SIG-M5 (cell line): ENCODE data around the gene CMKLR1.

Experiments used
- DNase-seq: peaks from one replicate; lab custom pipeline; 2025; lab: John Stamatoyannopoulos, UW

CMKLR1 gene

DNA sequence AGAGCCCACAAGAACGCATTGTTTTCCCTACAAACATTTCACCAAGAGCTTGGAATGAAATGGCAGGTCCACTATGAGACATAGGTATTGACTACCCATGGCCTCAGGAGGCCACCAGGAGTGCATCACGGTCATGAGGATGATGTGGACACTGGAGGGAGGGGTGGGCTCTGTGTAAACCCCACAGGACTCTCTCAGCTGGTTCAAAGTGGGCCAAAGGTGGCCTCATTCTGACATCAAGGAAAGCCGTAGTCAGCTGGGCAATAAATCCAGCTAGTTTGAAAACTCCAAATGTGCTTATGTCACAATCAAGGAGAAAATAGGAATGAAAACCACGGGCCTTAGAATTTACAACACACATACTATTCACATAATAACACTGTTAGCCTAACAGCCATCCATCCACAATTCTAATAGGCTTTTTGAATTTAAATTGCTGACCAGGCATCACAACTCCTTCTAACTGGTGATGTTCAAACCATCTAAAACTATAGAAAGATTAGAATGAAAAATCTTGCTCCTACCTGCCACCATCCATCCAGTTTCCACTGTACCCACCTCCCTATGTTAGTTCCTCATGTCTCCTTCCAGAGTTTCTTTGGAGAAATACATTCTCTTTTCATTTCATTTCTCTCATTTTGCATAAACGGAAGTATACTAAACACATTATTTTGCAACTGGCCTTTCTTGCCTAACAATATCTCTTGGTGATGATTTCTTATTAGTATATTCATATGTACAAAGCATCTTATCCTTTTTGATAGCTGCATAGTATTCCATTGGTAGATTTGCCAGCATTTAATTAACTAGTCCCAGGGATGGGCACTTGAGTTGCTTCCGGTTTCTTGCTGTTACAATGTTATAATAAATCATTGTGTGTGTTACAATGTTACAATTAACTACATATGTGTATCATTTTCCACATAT is 21.5 kb downstream of the CMKLR1 start:
- no peak for DNase-seq

DNA sequence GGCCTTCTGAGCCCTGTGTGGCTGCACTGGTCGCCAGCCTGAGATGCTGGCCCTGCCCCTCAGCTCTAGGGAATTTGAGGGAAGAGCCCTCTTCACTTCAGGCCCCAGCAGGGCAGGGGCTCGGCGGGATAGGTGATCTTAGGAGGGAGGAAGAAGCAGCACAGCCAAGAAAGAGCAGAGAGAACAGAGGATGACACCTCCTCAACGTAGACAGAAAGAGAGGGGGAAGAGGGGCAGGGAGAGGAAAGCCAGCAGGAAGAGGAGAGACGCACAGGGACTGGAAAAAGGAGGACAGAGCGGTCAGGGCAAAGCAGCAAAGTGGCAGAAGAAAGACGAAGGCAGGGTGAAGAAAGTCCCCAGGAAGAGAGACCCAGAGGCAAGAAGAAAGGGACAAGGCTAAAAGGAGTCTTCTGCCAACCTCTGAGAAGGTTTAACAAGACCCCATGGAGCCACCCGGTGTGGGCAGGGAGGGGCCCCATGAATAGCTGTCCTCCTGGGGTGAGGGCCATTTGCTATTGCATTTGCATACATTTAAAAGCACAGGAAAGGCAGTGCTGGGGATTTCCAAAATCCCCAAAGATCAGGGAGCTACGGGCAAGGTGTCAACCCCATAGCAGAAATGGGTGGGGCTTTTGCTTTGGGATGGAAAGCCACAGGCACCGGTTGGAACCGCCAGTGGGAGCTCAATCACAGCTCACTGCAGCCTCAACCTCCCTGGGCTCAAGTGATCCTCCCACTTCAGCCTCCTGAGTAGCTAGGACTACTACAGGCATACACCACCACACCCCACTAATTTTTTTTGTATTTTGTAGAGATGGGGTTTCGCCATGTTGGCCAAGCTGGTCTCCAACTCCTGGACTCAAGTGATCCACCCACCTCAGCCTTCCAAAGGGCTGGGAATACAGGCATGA is 22.7 kb downstream of the CMKLR1 start:
- DNase-seq = no peak

DNA sequence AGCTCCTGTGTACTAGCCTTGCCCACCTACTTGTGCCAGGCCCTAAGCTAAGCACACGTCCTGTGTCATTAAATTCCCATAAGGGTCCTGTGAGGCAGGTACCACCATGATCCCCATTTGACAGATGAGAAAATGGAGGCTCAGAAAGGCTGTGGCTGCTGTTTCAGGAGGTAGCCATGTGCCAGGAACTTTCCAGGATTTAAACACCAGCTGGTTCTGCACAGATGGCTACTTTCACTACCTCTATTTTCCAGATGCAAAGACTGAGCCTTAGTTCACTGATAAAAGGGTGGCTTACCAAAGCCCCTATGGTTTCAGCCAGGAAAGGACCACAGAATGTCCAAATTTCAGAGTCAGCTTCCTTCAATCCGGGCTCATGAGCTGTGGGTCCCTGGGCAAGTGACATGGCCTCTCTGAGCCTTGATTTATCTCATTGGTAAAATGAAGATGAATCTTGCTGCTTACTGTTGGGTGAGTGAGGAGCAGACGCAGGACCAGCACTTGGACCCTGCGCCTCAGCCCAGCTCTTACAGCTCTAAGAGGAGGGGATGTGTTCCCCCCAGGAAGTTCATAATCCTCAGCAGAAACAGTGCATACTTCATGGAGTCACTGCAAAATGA is 23.5 kb downstream of the CMKLR1 start:
- no peak for DNase-seq

DNA sequence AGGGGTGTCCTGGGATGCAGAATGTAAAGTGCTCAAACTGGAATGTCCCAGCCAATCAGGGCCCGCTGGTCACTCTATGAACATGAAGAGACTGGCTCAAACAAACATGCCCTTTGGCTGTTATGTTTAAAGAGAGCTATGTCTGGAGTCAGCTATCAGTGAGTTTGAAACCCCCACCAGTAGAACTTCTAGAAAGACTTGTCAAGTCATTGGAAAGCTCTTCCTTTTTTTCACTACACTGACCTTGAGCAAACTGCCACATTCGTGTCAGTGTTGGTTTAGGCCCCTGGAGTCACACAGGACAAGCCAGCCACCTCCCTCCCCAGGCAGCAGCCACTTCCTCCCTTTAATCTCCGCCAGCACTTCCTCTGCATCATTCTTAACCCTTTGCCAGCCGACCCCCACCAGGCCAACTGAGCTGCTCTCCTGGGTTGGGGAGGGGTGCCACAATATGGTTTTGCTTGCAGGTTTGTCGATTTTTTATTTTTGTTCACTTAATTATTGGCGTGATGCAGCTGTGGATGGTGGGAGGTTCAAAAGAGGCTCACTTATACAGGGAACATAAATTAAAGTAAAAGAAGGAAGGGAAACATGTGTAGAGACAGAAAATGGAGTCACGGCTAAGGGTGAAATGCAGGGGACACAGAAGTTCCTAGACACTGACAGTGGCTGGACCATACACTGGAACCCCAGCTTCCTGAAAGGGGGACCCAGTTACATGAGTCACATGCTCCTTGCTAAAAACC is 25.3 kb downstream of the CMKLR1 start:
- DNase-seq = peak; percentile 26

DNA sequence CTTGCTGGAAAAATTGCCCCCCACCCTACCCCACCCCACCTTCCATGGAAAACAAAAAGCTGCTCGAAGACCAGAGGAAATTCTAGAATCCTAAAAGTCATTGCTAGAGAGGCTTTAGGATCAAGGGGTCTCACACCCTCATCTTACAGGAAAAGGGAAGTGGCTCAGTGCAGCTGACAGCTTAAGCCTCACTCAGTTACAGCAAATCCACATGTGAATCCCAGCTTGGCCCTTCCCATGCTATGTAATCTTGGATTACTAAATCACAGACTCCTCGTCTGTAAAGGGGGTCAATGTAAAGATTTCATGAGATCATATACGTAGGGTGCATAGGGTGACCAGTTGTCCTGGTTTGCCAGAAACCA is 25.9 kb downstream of the CMKLR1 start:
- DNase-seq = no peak

DNA sequence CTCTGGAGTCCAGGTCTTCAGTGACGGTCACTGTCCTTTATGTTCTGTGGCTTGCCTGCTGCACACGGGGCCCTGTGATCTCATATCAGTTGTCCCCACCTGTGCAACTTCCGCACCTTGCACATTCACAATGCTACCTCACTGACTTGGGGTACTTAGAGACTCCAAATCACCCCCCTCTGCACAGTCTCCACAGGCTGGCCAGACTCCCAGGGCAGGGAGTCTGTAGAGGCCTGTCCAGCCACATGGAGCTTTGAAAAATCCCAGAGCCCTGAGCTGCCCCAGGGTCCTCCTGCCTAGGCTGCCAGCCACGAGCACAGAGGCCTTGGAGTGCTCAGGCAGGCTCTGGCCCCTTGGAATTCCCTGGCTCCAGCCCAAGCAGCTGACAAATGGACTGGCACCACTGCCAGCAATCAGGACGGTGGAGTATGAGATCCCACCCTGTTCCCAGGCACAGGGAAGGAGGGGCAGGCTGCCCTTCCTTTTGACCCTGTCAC is 26.4 kb downstream of the CMKLR1 start:
- no peak for DNase-seq

DNA sequence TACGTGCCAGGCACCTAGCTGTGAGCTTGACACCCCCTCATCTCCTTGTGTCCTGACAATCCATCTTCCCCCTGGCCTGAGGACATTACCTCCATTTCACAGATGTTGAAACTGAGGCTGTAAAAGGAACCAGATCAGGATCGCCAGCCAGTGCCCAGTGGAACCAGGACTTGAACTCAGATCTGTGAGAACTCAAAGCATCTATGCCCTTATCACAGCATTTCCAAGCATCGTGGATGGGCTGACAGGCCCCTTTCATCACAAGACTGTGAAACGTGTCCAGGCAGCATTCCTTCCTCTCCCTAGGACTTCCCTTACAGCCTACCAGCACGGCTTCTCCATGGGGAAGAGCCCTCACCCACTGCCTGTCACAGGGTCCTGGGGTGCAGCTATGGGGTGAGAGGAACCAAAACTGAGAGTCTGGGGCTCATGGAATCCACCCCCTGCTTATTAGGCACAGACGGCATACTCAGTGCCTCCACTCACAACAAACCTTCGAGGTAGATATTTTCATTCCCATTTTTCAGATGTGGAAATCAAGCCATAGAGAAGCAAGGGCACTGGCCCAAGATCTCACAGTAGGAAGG is 26.9 kb downstream of the CMKLR1 start:
- no peak for DNase-seq

DNA sequence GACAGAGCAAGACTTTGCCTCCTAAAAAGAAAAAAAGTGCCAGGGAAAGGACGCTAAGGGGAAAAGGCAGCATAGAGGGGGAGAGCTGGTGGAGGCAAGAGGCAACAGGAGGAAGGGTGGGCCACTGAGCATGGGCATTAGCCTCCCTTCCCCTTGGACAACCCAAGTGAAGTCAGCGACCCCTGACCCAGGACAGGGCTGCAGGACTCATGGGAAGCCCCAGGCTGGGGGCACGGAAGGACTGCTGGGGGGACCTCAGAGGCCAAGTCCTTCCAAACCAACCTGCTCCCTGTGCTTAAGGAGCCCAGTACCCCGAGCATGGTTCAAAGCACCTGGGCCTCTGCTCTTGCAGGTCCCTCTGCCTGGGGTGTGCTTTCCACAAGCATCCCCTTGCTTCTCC is 27.5 kb downstream of the CMKLR1 start:
- no peak for DNase-seq

DNA sequence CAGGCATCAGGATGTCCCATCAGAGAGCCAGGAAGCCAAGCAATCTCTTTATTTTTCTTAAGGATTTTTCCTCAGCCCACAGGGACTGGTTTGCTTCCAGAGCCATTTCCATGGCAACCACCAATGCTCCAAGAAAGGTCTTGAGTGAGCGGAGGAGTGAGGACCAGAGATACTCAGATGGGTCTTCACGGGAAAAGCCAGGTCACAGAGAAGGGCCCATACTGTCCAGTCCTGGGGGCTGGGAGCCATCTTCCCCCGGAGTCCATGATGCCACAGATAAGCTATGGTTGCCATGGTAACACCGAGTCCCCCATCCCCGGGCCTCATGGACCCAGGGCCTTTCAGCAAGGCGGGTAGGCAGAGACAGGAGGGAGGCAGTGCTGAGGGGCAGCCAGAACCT is 28.6 kb downstream of the CMKLR1 start:
- no peak for DNase-seq

DNA sequence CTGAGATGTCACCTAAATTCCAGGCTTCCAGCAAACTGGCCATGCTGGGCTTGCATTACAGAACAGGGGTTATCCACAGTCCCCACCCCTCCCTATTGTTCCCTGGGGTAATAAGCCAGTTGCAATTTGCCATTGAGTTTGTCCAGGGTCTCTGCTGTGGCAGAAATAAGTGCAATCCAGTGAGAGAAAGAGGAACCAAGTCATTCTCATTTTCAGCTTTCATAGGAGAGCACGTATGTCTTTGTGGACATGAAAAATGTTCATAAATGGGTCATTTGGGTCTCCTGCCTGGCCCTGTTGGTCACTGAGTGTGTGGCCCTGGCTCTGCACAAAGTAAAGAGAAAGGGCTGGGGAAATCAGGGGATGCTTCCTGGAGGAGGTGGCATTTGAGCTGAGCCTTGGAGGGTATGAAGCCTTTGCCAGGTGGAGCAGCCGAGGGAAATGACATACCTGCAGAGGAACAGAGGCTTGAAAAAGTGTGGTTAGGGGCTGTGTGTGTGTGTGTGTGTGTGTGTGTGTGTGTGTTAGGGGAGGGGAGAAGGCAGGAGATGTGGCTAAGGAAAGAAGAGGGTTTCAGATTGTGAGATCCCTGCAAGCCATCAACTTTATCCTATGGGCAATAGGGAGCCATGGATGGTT is 29.3 kb downstream of the CMKLR1 start:
- DNase-seq = no peak

DNA sequence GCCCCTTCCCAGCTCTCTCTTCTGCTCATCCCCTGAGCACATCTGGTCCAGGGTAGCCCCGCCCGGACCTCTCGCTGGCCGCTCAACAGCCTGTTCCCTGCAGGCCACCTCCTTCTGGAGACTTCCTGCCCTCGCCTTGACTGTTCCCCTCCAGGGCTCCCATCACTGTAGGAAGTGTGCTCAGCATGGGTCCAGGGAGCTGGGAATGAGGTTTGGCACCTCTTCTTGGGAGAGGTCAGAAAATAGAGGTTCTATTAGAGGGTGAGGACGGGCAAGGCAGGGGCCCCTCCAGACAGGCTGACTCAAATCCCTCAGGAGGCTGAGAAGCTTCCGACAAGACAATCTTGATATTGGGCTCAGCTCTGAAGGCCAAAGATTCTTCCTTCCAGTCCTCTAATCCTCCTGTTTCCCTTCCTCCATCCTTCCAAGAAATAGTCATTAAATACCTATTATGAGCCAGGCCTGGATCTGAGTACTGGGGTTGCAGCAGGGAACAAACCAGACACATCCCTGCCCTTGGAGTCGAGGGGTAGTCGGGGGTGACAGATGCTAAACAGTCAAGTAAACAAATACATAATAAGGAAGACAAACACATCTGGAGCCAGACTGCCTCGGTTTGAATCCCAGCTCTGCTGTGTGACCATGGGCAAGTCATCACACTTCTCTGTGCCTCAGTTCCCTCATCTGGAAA is 30.6 kb downstream of the CMKLR1 start:
- no peak for DNase-seq

DNA sequence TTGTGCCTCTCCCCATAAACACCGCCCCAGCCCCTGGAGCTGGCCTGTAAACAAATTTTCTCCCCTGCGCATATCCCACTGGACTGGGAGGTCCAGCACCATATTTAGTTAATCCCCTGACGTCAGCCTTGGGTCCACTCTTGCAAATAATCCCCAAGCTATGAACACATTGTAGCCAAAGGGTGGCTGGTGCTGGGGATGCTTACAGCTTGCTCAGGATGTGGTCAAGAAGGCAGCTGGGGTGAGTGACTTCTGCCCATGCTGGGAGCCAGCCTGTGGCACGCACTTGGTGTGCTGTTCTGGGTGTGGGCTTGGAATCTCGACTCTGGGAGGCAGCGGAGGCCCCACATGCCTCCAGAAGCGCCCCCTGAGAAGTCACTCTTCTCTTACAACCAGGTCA is 32.1 kb downstream of the CMKLR1 start:
- DNase-seq = no peak

DNA sequence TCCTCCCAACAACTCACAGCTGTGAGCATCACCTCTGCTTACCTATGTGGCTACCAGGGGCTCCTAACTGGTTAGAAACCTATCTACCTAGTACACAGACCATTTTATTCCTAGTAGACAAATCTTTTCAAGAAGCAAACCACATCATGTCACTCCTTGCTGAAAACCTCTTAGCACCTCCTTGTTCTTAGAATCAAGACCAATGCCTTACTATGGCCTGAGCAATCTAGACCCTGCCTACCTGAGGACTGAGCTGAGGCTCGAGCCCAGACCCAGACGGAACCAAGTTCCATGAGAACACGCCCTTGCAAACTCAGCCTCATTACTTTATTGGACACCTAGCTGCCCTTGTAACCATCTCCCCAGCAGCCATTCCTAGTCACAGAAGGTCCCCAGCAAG is 32.6 kb downstream of the CMKLR1 start:
- no peak for DNase-seq

DNA sequence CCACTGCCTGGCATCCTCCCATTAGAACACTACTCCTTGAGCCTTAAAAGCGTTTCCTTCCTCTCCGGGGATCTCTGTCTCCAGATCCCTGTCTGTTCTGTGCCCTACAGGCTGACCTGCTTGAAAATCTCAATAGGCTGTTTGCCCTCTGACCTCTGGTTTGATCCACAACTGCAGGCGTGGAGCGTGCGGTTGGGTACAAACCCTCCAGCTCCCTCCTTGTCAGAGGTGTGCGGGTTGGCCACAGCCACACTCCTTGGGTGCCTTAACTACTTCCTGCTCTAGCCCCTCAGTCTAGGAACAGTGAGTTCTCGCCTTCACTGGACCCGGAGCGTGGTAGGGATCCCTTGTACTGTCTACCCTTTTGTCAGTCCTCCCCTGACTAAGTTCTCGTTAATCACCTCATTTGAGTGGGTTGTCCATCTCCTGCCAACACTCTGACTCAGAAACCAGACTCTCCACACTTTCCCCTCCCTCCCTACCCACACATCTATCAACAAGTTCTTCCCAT is 33.1 kb downstream of the CMKLR1 start:
- DNase-seq = no peak

DNA sequence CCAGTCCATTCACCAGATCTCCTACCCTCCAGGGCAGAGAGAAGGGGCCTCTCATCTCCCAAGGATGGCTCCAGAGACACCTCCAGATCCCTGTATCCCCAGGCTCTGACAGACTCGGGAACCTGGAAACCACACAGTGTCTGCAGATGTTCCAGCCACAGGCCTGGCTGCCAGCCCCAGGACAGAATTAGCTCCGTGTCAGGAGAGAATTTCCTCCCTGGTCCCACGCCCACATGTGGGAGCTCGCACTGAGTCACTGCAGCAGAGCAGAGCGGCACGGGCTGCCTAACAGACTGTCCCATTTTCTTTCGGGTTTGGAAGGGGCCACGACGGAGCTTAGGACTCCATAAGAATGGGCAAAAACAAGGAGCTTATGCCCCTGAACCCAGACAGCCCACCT is 33.6 kb downstream of the CMKLR1 start:
- DNase-seq = no peak

DNA sequence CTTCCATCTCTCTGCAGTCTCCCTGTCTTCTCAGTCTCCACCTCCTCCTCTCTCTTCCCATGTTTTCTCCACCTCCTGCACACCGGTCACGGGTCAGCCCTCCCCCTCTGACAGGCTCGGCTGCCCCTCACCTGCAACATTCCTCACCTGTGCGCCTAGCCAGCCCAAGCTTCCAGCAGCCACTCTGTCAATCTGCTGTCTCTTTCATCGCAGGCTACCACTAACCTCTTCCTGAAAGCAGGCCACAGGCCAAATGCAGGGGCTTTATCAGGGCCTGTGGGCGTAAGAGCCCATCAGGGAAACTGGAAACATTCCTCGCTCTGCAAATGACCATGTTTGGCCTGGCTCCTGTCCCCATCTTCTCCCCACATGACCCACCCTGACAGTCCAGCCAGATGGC is 34.5 kb downstream of the CMKLR1 start:
- DNase-seq = no peak

DNA sequence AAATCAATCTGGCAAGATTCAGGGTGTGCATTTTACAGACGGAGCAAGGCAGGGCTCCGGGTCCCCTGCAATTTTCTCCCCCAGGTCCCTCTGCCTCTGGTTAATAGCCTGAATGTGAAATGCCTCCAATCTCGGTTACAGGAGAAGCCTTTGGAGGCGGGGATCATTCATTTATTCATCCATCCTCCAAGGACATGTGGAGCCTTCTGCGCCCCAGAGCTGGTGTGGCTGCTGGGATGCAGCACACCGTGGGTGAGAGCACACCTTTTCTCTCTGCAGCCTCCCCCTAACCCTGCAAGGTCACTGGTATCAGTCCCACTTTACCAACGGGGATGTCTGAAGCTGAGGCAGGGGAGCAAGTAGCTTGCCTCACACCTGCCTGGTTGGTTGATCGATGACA is 35.4 kb downstream of the CMKLR1 start:
- no peak for DNase-seq

DNA sequence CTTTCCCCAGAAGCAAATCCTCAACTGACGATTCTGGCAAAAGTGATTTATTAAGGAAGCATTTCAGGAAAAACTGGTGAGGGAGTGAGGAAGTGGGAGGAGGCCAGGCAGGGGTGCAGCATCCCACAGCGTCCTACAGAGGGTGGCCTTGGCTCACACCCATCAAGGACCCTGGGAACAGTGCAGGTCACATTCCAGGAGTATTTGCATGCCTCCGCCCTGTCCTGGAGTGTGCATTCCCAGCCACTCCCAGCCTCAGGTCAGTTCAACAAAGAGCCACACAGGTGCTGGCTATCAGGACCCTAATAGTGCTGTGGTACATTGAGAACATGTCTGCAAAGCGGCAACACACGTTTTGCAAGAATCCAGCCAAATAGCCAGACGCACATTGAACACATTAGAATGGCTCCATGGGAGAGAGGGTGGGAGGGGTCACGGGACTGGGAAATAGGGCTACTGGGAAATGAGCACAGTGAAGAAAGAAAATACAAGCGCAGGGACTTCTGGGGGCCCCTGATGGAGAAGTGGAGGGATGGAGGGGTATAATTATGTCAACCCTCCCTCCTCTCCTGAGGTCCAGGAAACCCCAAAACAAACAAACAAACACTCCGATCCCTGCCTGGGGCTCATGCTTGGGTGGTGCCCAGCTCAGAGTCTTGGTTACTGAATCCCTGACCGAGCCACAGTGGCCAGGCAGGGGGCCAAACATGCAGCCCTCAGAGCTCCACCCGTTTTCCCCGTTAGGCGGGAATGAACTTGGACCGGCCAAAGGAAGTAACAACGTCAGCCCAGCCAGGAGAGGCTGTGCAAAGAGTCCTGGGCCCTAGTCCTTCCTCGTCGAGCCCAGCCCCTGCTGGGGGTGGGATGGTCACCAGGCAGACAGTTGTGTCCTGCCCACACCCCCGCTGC is 36.5 kb downstream of the CMKLR1 start:
- DNase-seq = no peak

DNA sequence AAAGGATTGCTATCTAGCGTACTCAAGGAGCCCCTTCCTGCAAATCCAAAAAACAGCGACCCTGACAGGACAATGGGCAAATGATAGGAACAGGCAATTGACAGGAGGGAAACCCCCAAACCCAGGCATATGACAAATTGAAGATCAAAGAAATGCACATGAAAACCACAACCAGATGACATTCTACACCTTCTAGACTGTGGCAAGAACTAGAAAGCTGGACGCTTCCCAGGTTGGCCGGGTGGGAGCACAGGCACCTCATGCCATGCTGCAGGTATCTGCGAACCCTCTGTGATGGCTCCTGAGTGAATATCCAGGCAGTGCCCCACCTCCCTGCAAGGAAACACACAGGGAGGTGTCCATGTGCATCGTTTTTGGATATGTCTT is 37.1 kb downstream of the CMKLR1 start:
- DNase-seq = no peak
